Measurements from ENCODE around the gene KRT10.
"Not testable (repeated sequence)": the region's sequence is repeated elsewhere in the genome, so short reads cannot be mapped to it uniquely, and the experiment has no call there.

DNA sequence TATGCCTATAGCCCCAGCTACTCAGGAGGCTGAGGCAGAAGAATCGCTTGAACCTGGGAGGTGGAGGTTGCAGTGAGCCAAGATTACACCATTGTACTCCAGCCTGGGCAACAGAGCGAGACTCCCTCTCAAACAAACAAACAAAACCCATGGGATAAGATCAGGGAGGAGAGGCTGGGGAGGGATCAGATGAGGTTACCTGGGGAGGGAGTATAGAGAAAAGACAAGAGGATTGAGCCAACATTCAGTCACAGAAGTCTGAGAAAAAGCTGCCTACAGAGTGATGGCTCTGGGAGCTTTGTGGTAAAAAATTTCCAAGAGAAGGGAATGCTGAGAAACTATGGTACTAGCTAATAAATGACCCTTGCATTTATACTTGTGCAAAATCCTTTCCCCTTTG is 36.3 kb upstream of the KRT10 start:
- TF ChIP-seq, protein P1, sequence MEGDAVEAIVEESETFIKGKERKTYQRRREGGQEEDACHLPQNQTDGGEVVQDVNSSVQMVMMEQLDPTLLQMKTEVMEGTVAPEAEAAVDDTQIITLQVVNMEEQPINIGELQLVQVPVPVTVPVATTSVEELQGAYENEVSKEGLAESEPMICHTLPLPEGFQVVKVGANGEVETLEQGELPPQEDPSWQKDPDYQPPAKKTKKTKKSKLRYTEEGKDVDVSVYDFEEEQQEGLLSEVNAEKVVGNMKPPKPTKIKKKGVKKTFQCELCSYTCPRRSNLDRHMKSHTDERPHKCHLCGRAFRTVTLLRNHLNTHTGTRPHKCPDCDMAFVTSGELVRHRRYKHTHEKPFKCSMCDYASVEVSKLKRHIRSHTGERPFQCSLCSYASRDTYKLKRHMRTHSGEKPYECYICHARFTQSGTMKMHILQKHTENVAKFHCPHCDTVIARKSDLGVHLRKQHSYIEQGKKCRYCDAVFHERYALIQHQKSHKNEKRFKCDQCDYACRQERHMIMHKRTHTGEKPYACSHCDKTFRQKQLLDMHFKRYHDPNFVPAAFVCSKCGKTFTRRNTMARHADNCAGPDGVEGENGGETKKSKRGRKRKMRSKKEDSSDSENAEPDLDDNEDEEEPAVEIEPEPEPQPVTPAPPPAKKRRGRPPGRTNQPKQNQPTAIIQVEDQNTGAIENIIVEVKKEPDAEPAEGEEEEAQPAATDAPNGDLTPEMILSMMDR (conservative IDR thresholded peaks at IDR 0.05; ENCODE audit: low read length): not testable (repeated sequence)
- TF ChIP-seq EZH2phosphoT487 (IDR thresholded peaks at IDR 0.05; ENCODE audit: borderline replicate concordance, low read depth, low read length): not testable (repeated sequence)
